GM12872 (cell line): ENCODE results near the gene SIN3B.

Experiments
- TF ChIP-seq, protein P1 (sequence below): IDR thresholded peaks from 3 replicates; pipeline ENCODE4 v1.5.1; 2011; ENCODE audit warnings: low read depth, mild to moderate bottlenecking, low read length, moderate library complexity; ENCODE audit not compliant: insufficient read depth

The SIN3B gene, protein sequence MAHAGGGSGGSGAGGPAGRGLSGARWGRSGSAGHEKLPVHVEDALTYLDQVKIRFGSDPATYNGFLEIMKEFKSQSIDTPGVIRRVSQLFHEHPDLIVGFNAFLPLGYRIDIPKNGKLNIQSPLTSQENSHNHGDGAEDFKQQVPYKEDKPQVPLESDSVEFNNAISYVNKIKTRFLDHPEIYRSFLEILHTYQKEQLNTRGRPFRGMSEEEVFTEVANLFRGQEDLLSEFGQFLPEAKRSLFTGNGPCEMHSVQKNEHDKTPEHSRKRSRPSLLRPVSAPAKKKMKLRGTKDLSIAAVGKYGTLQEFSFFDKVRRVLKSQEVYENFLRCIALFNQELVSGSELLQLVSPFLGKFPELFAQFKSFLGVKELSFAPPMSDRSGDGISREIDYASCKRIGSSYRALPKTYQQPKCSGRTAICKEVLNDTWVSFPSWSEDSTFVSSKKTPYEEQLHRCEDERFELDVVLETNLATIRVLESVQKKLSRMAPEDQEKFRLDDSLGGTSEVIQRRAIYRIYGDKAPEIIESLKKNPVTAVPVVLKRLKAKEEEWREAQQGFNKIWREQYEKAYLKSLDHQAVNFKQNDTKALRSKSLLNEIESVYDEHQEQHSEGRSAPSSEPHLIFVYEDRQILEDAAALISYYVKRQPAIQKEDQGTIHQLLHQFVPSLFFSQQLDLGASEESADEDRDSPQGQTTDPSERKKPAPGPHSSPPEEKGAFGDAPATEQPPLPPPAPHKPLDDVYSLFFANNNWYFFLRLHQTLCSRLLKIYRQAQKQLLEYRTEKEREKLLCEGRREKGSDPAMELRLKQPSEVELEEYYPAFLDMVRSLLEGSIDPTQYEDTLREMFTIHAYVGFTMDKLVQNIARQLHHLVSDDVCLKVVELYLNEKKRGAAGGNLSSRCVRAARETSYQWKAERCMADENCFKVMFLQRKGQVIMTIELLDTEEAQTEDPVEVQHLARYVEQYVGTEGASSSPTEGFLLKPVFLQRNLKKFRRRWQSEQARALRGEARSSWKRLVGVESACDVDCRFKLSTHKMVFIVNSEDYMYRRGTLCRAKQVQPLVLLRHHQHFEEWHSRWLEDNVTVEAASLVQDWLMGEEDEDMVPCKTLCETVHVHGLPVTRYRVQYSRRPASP

DNA sequence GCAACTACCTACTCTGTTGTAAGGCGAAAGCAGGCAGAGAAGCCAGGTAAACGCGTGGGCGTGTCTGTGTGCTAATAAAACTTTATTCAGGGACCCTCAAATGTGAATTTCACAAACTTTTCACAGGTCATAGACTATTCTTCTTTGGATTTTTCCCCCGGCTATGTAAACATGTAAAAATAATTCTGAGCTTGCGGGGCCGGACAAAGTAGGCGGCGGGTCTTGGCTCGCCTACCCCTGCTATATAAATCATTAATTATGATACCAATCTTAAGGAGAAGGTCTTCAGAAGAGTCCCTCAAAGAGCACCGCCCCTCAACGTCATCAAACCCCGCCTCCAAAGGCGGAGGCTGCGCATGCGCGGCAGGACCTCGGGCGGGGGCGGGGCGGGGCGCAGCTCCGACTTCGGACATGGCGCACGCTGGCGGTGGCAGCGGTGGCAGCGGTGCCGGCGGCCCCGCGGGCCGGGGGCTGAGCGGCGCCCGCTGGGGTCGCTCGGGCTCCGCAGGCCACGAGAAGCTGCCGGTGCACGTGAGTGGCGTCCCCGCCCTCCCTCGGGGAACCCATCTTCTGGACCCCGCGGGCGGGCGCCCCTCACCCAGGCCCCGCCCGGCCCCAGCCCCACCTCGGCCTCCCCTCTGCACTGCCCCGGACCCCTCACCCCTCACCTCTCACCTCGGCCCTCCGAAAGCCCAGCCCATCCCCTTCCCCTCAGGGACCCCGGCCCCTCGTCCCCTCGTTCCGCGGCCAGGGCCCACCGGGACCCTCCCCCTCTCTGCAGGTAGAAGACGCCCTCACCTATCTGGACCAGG, at the start of gene SIN3B:
Gene SIN3B, plus strand, starts transcription at position 389 of the 812 bp plus-strand sequence. Its CDS starts 23 bp downstream, at position 412.
- TF ChIP-seq, protein P1, sequence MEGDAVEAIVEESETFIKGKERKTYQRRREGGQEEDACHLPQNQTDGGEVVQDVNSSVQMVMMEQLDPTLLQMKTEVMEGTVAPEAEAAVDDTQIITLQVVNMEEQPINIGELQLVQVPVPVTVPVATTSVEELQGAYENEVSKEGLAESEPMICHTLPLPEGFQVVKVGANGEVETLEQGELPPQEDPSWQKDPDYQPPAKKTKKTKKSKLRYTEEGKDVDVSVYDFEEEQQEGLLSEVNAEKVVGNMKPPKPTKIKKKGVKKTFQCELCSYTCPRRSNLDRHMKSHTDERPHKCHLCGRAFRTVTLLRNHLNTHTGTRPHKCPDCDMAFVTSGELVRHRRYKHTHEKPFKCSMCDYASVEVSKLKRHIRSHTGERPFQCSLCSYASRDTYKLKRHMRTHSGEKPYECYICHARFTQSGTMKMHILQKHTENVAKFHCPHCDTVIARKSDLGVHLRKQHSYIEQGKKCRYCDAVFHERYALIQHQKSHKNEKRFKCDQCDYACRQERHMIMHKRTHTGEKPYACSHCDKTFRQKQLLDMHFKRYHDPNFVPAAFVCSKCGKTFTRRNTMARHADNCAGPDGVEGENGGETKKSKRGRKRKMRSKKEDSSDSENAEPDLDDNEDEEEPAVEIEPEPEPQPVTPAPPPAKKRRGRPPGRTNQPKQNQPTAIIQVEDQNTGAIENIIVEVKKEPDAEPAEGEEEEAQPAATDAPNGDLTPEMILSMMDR: no peak

DNA sequence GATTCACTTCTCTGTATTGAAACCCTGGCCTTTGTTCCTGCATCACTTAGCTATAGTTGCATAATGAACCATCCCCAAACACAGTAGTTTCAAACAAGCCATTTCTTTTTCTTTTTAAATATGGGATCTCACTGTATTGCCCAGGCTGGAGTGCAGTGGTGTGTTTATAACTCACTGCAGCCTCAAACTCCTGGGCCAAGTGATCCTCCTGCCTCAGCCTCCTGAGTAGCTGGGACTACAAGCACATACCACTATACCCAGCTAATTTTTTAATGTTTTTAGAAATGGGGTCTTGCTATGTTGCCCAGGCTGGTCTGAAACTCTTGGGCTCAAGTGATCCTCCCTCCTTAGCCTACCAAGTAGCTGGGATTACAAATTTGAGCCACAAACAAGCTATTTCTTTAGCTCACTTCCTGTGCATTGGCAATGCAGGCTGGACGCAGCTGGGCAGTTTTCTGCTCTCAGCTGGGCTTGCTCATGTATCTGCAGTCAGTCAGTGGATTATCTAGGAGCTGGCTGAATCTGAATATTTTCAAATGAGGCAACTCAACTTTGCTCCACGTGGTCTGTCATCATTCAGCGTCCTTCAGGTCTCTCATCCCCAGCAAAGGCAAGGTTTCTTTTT, 49.5 kb upstream of the SIN3B start:
- TF ChIP-seq, protein P1: no peak

DNA sequence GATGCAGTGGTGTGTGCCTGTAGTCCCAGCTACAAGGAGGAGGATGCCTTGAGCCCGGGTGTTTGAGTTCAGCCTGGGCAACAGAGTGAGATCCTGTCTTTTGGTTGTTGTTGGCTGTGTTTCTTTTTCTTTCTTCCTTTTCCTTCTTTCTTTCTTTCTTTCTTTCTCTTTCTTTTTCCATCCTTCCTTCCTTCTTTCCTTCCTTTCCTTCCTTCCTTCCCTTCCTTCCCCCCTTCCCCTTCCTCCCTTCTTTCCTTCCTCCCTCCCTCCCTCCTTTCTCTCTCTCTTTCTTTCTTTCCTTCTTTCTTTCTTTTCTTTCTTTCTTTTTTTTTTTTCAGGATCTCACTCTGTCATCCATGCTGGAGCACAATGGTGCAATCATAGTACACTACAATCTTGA, 46.5 kb upstream of the SIN3B start:
- TF ChIP-seq, protein P1: no peak

DNA sequence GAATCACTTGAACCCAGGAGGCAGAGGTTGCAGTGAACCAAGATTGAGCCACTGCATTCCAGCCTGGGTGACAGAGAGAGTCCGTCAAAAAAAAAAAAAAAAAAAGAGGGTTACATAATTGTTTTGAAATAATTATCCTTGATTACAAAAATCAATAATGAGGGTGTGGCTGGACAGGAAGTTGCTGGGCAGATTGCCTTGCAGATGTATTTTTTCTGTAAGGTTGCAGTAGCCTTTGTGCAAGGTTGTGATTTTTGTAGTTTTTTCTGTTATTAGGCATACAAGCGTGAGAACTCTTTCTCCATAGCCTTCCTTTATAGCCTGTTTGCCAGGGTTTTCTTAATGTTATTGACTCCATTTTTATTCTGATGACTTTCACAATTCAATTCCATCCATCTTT, 40.7 kb upstream of the SIN3B start:
- TF ChIP-seq, protein P1: no peak

DNA sequence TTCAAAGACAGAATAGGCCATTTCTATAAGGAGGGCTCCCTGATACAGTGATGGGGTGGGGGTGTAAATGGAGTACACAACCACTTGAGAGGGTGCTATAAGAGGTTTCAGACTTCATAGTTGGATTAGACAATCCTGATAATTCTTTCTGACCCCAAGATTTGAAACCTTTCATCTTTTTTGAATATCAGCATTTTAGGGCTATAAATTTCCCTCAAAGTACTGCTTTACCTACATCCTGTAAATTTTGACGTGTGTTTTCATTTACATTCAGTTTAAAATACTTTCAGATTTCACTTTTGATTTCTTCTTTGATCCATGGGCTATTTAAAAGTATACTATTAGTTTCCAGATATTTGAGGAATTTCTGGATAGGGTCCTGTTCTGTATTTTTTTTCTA, 40.0 kb upstream of the SIN3B start:
- TF ChIP-seq, protein P1: no peak

DNA sequence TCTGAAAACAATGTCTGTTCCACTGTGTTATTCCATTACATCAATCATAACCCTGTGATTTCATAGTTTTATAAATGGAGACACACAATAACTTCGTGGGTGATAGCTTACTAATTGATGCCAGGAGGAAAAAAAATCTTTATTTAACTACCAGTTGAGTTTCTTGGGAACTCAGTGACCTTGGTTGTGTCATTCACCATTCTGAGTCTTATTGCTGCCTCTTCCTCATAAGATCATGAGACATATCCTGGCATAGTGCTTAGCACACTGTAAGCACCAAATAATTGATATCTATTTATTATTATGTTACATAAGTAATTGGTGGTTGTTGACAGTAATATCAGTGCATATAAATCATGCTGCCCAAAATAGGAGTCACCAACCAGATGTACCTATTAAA, 39.1 kb upstream of the SIN3B start:
- TF ChIP-seq, protein P1: no peak
